Endothelial cell of umbilical vein (primary cell): Measurements from ENCODE around the gene TMEM178B. TPM values are rescaled to one million over a fixed set of nuclear protein-coding genes. Genes with fewer than 3 reads are reported as not detected.

ENCODE experiments used
- BruUV-seq: library from RNA; stranded (reverse); fragments of 400-500 nt; replicated peaks from 2 replicates; lab custom pipeline; 2021; lab: Mats Ljungman, UMichigan
- CTCF ChIA-PET: fragments of 300-600, 350-600 bp; sonication (Branson Sonifier 250); formaldehyde crosslinking; loops from one replicate; lab custom pipeline; 2021; ENCODE audit warnings: antibody characterized with exemption, inconsistent platforms; lab: Charles Lee
- POLR2A ChIA-PET: fragments of 300-600, 350-600 bp; sonication (Branson Sonifier 250); formaldehyde crosslinking; loops from one replicate; lab custom pipeline; 2021; ENCODE audit warnings: antibody characterized with exemption, inconsistent platforms; lab: Charles Lee
- DNase-seq: peaks from one replicate; pipeline ENCODE4 v3.0.0-alpha.2; 2011; ENCODE audit warnings: low read depth, low spot score
- FAIRE-seq: peaks from 2 replicates; lab custom pipeline; 2011; peaks lifted over from hg19 to GRCh38; lab: Jason Lieb, UNC
- H2AFZ ChIP-seq: 2 replicates; pipeline ENCODE4 v1.6.0; 2012; ENCODE audit warnings: low read depth, low read length, control low read depth, inconsistent platforms
- H3K27ac ChIP-seq: 2 replicates; pipeline ENCODE4 v1.5.1; 2011; ENCODE audit warnings: low read depth, mild to moderate bottlenecking, control low read depth, low read length, moderate library complexity; ENCODE audit not compliant: insufficient read depth
- H3K27me3 ChIP-seq, 2 experiments: 2 replicates each; pipeline versions ENCODE4 v1.6.0 to v1.6.1; 2011; ENCODE audit warnings: low read length in 2 of 2, mixed read lengths in 1 of 2; ENCODE audit not compliant: control insufficient read depth in 2 of 2, insufficient read depth in 2 of 2
- H3K36me3 ChIP-seq, 2 experiments: 2 replicates in 1 of 2; 3 replicates in 1 of 2; pipeline ENCODE4 v1.5.1; 2011; ENCODE audit warnings: low read length in 2 of 2, mild to moderate bottlenecking in 1 of 2, moderate library complexity in 1 of 2; ENCODE audit not compliant: control insufficient read depth in 2 of 2, insufficient read depth in 2 of 2; ENCODE audit errors: extremely low read depth in 1 of 2
- H3K4me1 ChIP-seq: 3 replicates; pipeline ENCODE4 v1.5.1; 2011; ENCODE audit warnings: mild to moderate bottlenecking, low read length; ENCODE audit not compliant: control insufficient read depth, insufficient read depth; ENCODE audit errors: extremely low read depth
- H3K4me2 ChIP-seq: 2 replicates; pipeline ENCODE4 v1.6.1; 2011; ENCODE audit warnings: low read length, control low read depth, mixed read lengths; ENCODE audit not compliant: insufficient read depth
- H3K4me3 ChIP-seq, 3 experiments: fragments of 200-600 bp in 1 of 3; sonication (generic), shearing (Covaris generic) in 1 of 3; replicated peaks in 1 of 3; 2 replicates each; pipeline ENCODE4 v1.5.1; 2011 to 2016; ENCODE audit warnings: control low read depth in 3 of 3, low read length in 3 of 3, mild to moderate bottlenecking in 2 of 3, inconsistent platforms in 1 of 3, low read depth in 1 of 3, moderate library complexity in 1 of 3; ENCODE audit not compliant: insufficient read depth in 1 of 3
- H3K79me2 ChIP-seq: 2 replicates; pipeline ENCODE4 v1.6.0; 2012; ENCODE audit warnings: low read length, inconsistent platforms; ENCODE audit not compliant: control insufficient read depth, insufficient read depth
- H3K9ac ChIP-seq: replicated peaks from 2 replicates; pipeline ENCODE3; 2011; ENCODE audit warnings: low read length, control low read depth; ENCODE audit not compliant: insufficient read depth; ENCODE audit errors: extremely low read depth
- H3K9me1 ChIP-seq: replicated peaks from 3 replicates; pipeline ENCODE4 v1.6.0; 2011; ENCODE audit warnings: mild to moderate bottlenecking, low read length; ENCODE audit not compliant: control insufficient read depth, insufficient read depth; ENCODE audit errors: extremely low read depth
- H3K9me3 ChIP-seq: replicated peaks from 2 replicates; pipeline ENCODE4 v1.5.1; 2012; ENCODE audit warnings: low read length, inconsistent platforms; ENCODE audit not compliant: control insufficient read depth, insufficient read depth
- H4K20me1 ChIP-seq: replicated peaks from 2 replicates; pipeline ENCODE3; 2011; ENCODE audit warnings: mild to moderate bottlenecking, low read length; ENCODE audit not compliant: control insufficient read depth, insufficient read depth; ENCODE audit errors: extremely low read depth
- CTCF ChIP-seq, 2 donors: IDR thresholded peaks; 1 replicate in 1 of 2; 2 replicates in 1 of 2; pipeline ENCODE4 v1.5.1; 2011; ENCODE audit warnings: low read length in 2 of 2, mild to moderate bottlenecking in 2 of 2, moderate library complexity in 2 of 2, control low read depth in 1 of 2, inconsistent platforms in 1 of 2, low read depth in 1 of 2; ENCODE audit not compliant: insufficient read depth in 1 of 2; ENCODE audit errors: extremely low read depth in 1 of 2
- EZH2 ChIP-seq: IDR thresholded peaks from 2 replicates; pipeline ENCODE4 v1.6.1; 2012; ENCODE audit warnings: borderline replicate concordance, low read depth, mild to moderate bottlenecking, moderate library complexity, low read length, inconsistent platforms; ENCODE audit not compliant: severe bottlenecking
- FOS ChIP-seq: IDR thresholded peaks from 2 replicates; pipeline ENCODE4 v1.6.1; 2011; ENCODE audit warnings: mild to moderate bottlenecking, low read length, moderate library complexity, borderline replicate concordance; ENCODE audit not compliant: insufficient read depth
- GATA2 ChIP-seq: IDR thresholded peaks from 2 replicates; pipeline ENCODE4 v1.7.0; 2011; ENCODE audit warnings: low read depth, mild to moderate bottlenecking, moderate library complexity, mixed read lengths, low read length; ENCODE audit not compliant: insufficient read length, insufficient read depth
- JUN ChIP-seq: IDR thresholded peaks from 2 replicates; pipeline ENCODE4 v1.6.1; 2011; ENCODE audit warnings: borderline replicate concordance, low read depth; ENCODE audit not compliant: insufficient read length, insufficient read depth
- MAX ChIP-seq: IDR thresholded peaks from 2 replicates; pipeline ENCODE4 v1.6.1; 2011; ENCODE audit not compliant: insufficient read depth, insufficient read length
- MYC ChIP-seq: IDR thresholded peaks from one replicate; pipeline ENCODE4 v1.6.1; 2011; ENCODE audit warnings: mild to moderate bottlenecking, low read depth, low read length
- POLR2A ChIP-seq: IDR thresholded peaks from 2 replicates; pipeline ENCODE4 v1.6.1; 2012; ENCODE audit warnings: low read depth, mild to moderate bottlenecking, control low read depth, low read length
- POLR2AphosphoS5 ChIP-seq: IDR thresholded peaks from 2 replicates; pipeline ENCODE4 v1.6.1; 2012; ENCODE audit warnings: low read depth, mild to moderate bottlenecking, control low read depth, low read length, moderate library complexity; ENCODE audit not compliant: insufficient read depth
- dilution Hi-C: fragments of 300-500 bp; cut with MboI; formaldehyde crosslinking; loops from one replicate; pipeline ENCODE4 v1.15.0; 2019; ENCODE audit warnings: low sequenced_read_pairs; ENCODE audit not compliant: extremely low pct_ligation_motif_present
- intact Hi-C: fragments of 100-400 bp; cut with micrococcal nuclease; formaldehyde crosslinking; loops from one replicate; pipeline ENCODE4 v1.10.0; 2022
- polyA plus RNA-seq, 4 experiments: library from polyadenylated mRNA; depleted of rRNA in 3 of 4; stranded (reverse) in 3 of 4; unstranded in 1 of 4; fragments of >200 nt; gene quantifications; 2 replicates each; pipeline versions ENCODE4 v1.2.1 to v1.2.3, GENCODE V29; 2011 to 2012; ENCODE audit warnings: missing spikeins in 1 of 4
- total RNA-seq: library from RNA; stranded (reverse); gene quantifications from 2 replicates; pipeline ENCODE4 v1.2.3, GENCODE V29; 2021

TMEM178B gene
- total and polyA plus RNA-seq, 2 donors (not counting 3 experiments of a cell fraction or from before 2014, with no cell fraction given): not detected

- FAIRE-seq (no peak), DNase-seq (no peak)
- Histone ChIP-seq H4K20me1 (no peaks in the 10 kb centered on the region), H3K4me3 (no peak overlapping the region), H3K4me1 (no peaks in the 10 kb centered on the region), H3K36me3 (no peaks in the 10 kb centered on the region), H3K9me1 (no peaks in the 10 kb centered on the region), H3K27ac (no peak overlapping the region), H3K9me3 (no peaks in the 10 kb centered on the region), H3K4me2 (no peak overlapping the region), H3K79me2 (no peaks in the 10 kb centered on the region), H3K9ac (no peak overlapping the region), H3K27me3 (no peaks in the 10 kb centered on the region), H2AFZ (no peak overlapping the region)
- BruUV-seq: no TSS peak
- TF ChIP-seq MAX (no peak), CTCF (IDR thresholded peaks at IDR 0.05; ENCODE audit: extremely low read depth in 1 of 2, insufficient read depth in 1 of 2, low read depth in 1 of 2, low read length in 2 of 2) (no peak), POLR2AphosphoS5 (no peak), FOS (no peak), JUN (no peak), POLR2A (no peak)
- intact Hi-C loops (no loop called here), dilution Hi-C loops (no loop called here)
- CTCF ChIA-PET: no interaction called here
- POLR2A ChIA-PET: no interaction called here
Measured at GRCh38 chr7:141456298-141456697, 382.4 kb downstream of the TMEM178B start.

DNA sequence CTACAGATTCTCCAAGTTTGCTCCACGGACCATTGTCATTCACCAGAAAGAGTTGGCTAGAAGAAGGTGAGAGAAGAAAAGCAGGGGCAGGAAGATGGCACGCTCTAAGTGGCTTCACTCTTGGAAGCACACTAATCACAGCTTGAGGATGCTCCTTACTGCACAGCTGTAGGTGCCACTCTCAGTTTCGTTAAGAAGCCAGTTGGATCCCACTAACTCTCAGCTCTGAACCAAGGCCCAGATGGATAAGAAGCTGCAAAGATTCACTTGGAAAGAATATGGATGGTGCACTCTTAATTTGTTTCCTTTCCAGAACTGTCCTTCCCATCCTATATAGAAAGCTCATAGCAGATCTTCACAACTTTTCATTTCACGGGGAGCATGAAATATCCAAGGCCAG is 382.8 kb downstream of the TMEM178B start:
- dilution Hi-C loops: no loop called here
- TF ChIP-seq MYC (no peak), POLR2A (no peak), EZH2 (no peak), JUN (no peak), GATA2 (no peak), POLR2AphosphoS5 (no peak), CTCF (IDR thresholded peaks at IDR 0.05; ENCODE audit: extremely low read depth in 1 of 2, insufficient read depth in 1 of 2, low read depth in 1 of 2, low read length in 2 of 2) (no peak), FOS (no peak), MAX (no peak)
- intact Hi-C loops: no loop called here
- H3K36me3 ChIP-seq: no peaks in the 10 kb centered on the region
- H3K79me2 ChIP-seq: no peaks in the 10 kb centered on the region
- no peak overlapping the region for H3K27ac ChIP-seq
- no peak overlapping the region for H3K4me2 ChIP-seq
- H3K9me3 ChIP-seq: no peaks in the 10 kb centered on the region
- H3K4me3 ChIP-seq: no peak overlapping the region
- ChIA-PET POLR2A (no interaction called here), CTCF (no interaction called here)
- no peaks in the 10 kb centered on the region for H3K27me3 ChIP-seq
- no peaks in the 10 kb centered on the region for H3K4me1 ChIP-seq
- FAIRE-seq: no peak
- H3K9ac ChIP-seq: no peak overlapping the region
- BruUV-seq: no TSS peak
- no peaks in the 10 kb centered on the region for H4K20me1 ChIP-seq
- DNase-seq: no peak
- no peaks in the 10 kb centered on the region for H3K9me1 ChIP-seq
- no peak overlapping the region for H2AFZ ChIP-seq
